Kidney (tissue), 14 donors: ENCODE results near the gene RAB20. TPM values are rescaled to one million over a fixed set of nuclear protein-coding genes. Genes with fewer than 3 reads are reported as not detected.

Experiments
- DNase-seq, 5 donors: peaks; one replicate each; pipeline ENCODE4 v3.0.0-alpha.2; 2013 to 2020
- FAIRE-seq: peaks from 2 replicates; lab custom pipeline; 2012; peaks lifted over from hg19 to GRCh38; lab: Jason Lieb, UNC
- H3K27ac ChIP-seq, 2 donors: one replicate each; pipeline ENCODE4 v1.7.0; 2013; ENCODE audit warnings: low read depth in 2 of 2, low read length in 2 of 2, inconsistent platforms in 1 of 2
- H3K27me3 ChIP-seq: one replicate; pipeline ENCODE4 v1.7.1; 2013; ENCODE audit warnings: low read length, inconsistent platforms; ENCODE audit not compliant: control insufficient read depth, insufficient read depth
- H3K36me3 ChIP-seq, 3 donors: one replicate each; pipeline versions ENCODE4 v1.7.0 to v1.7.1; 2013; ENCODE audit warnings: low read length in 3 of 3, control low read depth in 1 of 3, inconsistent platforms in 1 of 3; ENCODE audit not compliant: insufficient read depth in 3 of 3, control insufficient read depth in 2 of 3
- H3K4me1 ChIP-seq, 3 donors: one replicate each; pipeline versions ENCODE4 v1.7.0 to v1.7.1; 2013; ENCODE audit warnings: low read length in 3 of 3, inconsistent platforms in 1 of 3, low read depth in 1 of 3; ENCODE audit not compliant: control insufficient read depth in 2 of 3, insufficient read depth in 2 of 3
- H3K4me3 ChIP-seq, 3 donors: one replicate each; pipeline versions ENCODE4 v1.7.0 to v1.8.1; 2013; ENCODE audit warnings: low read length in 3 of 3, control low read depth in 1 of 3, inconsistent platforms in 1 of 3
- H3K9ac ChIP-seq, 3 donors: one replicate each; pipeline versions ENCODE4 v1.7.0 to v1.7.1; 2013; ENCODE audit warnings: low read length in 3 of 3, control low read depth in 1 of 3, inconsistent platforms in 1 of 3
- H3K9me3 ChIP-seq, 3 donors: one replicate each; pipeline versions ENCODE4 v1.7.0 to v1.7.1; 2013; ENCODE audit warnings: low read length in 3 of 3, control low read depth in 1 of 3, inconsistent platforms in 1 of 3; ENCODE audit not compliant: control insufficient read depth in 2 of 3, insufficient read depth in 1 of 3
- intact Hi-C: fragments of 100-400 bp; cut with DNase I; formaldehyde crosslinking; loops from one replicate; pipeline ENCODE4 v1.11.1; 2022
- polyA plus RNA-seq: library from polyadenylated mRNA; stranded (reverse); fragments of 350-450 nt; fragmentation: Illumina TruSeq; extraction: RNeasy Lipid Tissue Mini Kit (QIAGEN cat#74804); gene quantifications from one replicate; pipeline ENCODE4 v1.2.3, GENCODE V29; 2014; ENCODE audit warnings: low read depth, low replicate concordance; ENCODE audit not compliant: insufficient read depth
- total RNA-seq: library from RNA; stranded (reverse); fragmentation: NEBNext Ultra II Directional; extraction: Animal tissue kit (Norgen Biotek cat#: 25700); gene quantifications from one replicate; pipeline ENCODE4 v1.2.1, GENCODE V29; 2021
- TF ChIP-seq, protein P1 (sequence below): IDR thresholded peaks from 3 replicates; pipeline ENCODE4 v1.5.1; 2012; ENCODE audit warnings: mild to moderate bottlenecking, moderate library complexity, borderline replicate concordance; ENCODE audit not compliant: insufficient read depth; ENCODE audit errors: extremely low read depth
- donor health status: control.
- donor health status: control.
- donor health status: control.
- donor health status: control.
- donor health status: control.
- donor health status: DM: yes; HTN: yes; CAD: no.
- donor health status: Normal renal cell carcinoma (clear cell type).

RAB20 gene
- total and polyA plus RNA-seq, 2 donors from 2014 or later = 33.6 to 47.7 TPM

DNA sequence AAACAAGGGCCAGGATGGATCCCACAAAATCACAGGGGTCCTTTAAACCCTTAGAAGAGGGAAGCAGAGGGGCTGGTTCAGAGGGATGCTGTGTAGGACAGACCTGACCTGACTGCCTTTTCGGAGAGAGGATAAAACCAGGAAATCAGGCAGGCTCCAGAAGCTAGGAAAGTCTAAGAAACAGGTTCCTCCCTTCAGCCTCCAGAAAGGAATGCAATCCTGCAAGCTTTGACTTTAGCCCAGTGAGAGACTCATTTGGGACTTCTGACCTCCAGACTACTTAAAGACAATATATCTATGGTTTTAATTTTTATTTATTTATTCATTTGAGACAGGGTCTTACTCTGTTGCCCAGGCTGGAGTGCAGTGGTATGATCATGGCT lies 5.3 kb downstream of the RAB20 start:
- H3K36me3 ChIP-seq = peaks cover 0 to 5% (median 3%) of the 10 kb centered on the region in 3 donors
- no peak overlapping the region for H3K27ac ChIP-seq
- H3K4me3 ChIP-seq = no peak overlapping the region
- FAIRE-seq (no peak), DNase-seq (no peak)
- intact Hi-C loops = no loop called here
- H3K9me3 ChIP-seq = no peaks in the 10 kb centered on the region
- TF ChIP-seq, protein P1, sequence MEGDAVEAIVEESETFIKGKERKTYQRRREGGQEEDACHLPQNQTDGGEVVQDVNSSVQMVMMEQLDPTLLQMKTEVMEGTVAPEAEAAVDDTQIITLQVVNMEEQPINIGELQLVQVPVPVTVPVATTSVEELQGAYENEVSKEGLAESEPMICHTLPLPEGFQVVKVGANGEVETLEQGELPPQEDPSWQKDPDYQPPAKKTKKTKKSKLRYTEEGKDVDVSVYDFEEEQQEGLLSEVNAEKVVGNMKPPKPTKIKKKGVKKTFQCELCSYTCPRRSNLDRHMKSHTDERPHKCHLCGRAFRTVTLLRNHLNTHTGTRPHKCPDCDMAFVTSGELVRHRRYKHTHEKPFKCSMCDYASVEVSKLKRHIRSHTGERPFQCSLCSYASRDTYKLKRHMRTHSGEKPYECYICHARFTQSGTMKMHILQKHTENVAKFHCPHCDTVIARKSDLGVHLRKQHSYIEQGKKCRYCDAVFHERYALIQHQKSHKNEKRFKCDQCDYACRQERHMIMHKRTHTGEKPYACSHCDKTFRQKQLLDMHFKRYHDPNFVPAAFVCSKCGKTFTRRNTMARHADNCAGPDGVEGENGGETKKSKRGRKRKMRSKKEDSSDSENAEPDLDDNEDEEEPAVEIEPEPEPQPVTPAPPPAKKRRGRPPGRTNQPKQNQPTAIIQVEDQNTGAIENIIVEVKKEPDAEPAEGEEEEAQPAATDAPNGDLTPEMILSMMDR = no peak
- H3K27me3 ChIP-seq = no peaks in the 10 kb centered on the region
- H3K9ac ChIP-seq = no peak overlapping the region
- H3K4me1 ChIP-seq = peaks cover 0 to 24% (median 8%) of the 10 kb centered on the region in 3 donors

DNA sequence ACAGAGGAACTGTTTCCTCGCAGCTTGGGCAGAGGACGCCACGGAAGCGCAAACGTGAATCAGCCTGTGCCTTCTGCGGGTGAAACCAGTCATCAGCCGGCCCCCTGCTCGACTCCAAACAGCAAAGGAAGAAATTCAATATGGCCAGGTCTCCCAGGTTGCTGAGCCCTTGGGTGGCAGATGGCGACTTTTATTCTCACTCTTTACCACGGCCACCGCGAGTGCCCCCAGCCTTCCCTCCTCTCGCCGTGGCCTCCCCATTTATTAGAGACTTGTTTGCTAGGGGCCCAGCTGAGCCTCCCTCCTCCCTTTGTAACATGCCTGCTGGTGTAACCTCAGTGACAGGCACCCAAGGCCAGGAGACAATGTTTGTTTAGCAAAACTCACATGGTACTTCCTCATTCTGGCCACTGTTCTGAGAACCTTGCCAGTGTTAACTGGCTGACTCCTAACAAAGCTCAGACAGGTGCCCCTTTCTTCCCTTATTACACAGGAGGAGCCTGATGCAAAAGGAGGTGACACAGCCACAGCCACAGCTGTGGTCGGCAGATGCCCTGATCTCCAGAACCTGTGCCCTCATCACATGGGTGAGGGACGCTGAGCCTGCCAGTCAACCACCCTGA lies 5.8 kb downstream of the RAB20 start:
- Histone ChIP-seq H3K4me1 (peaks cover 0 to 29% (median 9%) of the 10 kb centered on the region in 3 donors), H3K27ac (no peak overlapping the region), H3K9me3 (no peaks in the 10 kb centered on the region), H3K9ac (no peak overlapping the region), H3K36me3 (peaks cover 0 to 5% (median 3%) of the 10 kb centered on the region in 3 donors), H3K27me3 (no peaks in the 10 kb centered on the region), H3K4me3 (no peak overlapping the region)
- DNase-seq (no peak), FAIRE-seq (no peak)
- TF ChIP-seq, protein P1 = no peak
- intact Hi-C loops = no loop called here

- H3K27ac ChIP-seq = no peak overlapping the region
- H3K4me3 ChIP-seq = no peak overlapping the region
- peaks cover 0 to 5% (median 3%) of the 10 kb centered on the region in 3 donors for H3K36me3 ChIP-seq
- peaks cover 0 to 25% (median 9%) of the 10 kb centered on the region in 3 donors for H3K4me1 ChIP-seq
- H3K9ac ChIP-seq = no peak overlapping the region
- no peaks in the 10 kb centered on the region for H3K27me3 ChIP-seq
- TF ChIP-seq, protein P1 = no peak
- intact Hi-C loops = no loop called here
- DNase-seq = peak in 1 of 5 donors; percentile 38
- no peak for FAIRE-seq
- no peaks in the 10 kb centered on the region for H3K9me3 ChIP-seq
These were observed 6.6 kb downstream of the RAB20 start for GRCh38 chr13:110554946-110555345.
